RKO (cell line): ENCODE measurements around the gene C9orf152.
"Not testable (repeated sequence)": the region's sequence is repeated elsewhere in the genome, so short reads cannot be mapped to it uniquely, and the experiment has no call there.

Source experiments
- DNase-seq: peaks from one replicate; pipeline ENCODE4 v3.0.0-alpha.2; 2016; ENCODE audit warnings: low spot score

C9orf152 gene

GRCh38 chr9:110214586-110215355 lies 6.8 kb upstream of the C9orf152 start:
- DNase-seq: no peak

GRCh38 chr9:110214090-110214489 lies 6.1 kb upstream of the C9orf152 start:
- peak; percentile 25 for DNase-seq

- DNase-seq: no peak
Measured at GRCh38 chr9:110213413-110214044, 5.6 kb upstream of the C9orf152 start.

- no peak for DNase-seq
Measured at GRCh38 chr9:110207071-110207641, 803 bp downstream of the C9orf152 start.

- DNase-seq: no peak
Measured at GRCh38 chr9:110206389-110206788, 1.6 kb downstream of the C9orf152 start.

- not testable (repeated sequence) for DNase-seq
Measured at GRCh38 chr9:110205612-110206011, 2.3 kb downstream of the C9orf152 start.

- no peak for DNase-seq
Measured at GRCh38 chr9:110202232-110202631, 5.7 kb downstream of the C9orf152 start.

- DNase-seq: no peak
Measured at GRCh38 chr9:110199643-110200042, 8.3 kb downstream of the C9orf152 start.

- DNase-seq: no peak
Measured at GRCh38 chr9:110198357-110198756, 9.6 kb downstream of the C9orf152 start.

- no peak for DNase-seq
Measured at GRCh38 chr9:110197330-110198187, 10.4 kb downstream of the C9orf152 start.

- DNase-seq: not testable (repeated sequence)
Measured at GRCh38 chr9:110196084-110196499, 11.9 kb downstream of the C9orf152 start.

GRCh38 chr9:110192531-110193261 lies 15.3 kb downstream of the C9orf152 start:
- no peak for DNase-seq

- DNase-seq: no peak
Measured at GRCh38 chr9:110191615-110192014, 16.3 kb downstream of the C9orf152 start.

- no peak for DNase-seq
Measured at GRCh38 chr9:110189559-110190320, 18.2 kb downstream of the C9orf152 start.

- DNase-seq: no peak
Measured at GRCh38 chr9:110188991-110189390, 19.0 kb downstream of the C9orf152 start.

GRCh38 chr9:110188101-110188500 lies 19.9 kb downstream of the C9orf152 start:
- DNase-seq: no peak

GRCh38 chr9:110187126-110187525 lies 20.8 kb downstream of the C9orf152 start:
- DNase-seq: no peak

- no peak for DNase-seq
Measured at GRCh38 chr9:110186254-110186653, 21.7 kb downstream of the C9orf152 start.

- DNase-seq: no peak
Measured at GRCh38 chr9:110185806-110186205, 22.2 kb downstream of the C9orf152 start.

GRCh38 chr9:110183208-110184145 lies 24.5 kb downstream of the C9orf152 start:
- DNase-seq: peak; percentile 79
